Thyroid gland (tissue), 4 donors: ENCODE measurements around the gene CD22.

Experiments
- CTCF ChIP-seq, 6 experiments: fragments of 200-600 bp in 3 of 6; fragments of 450-650 bp in 3 of 6; sonication (generic) in 3 of 6; IDR thresholded peaks; one replicate each; pipeline ENCODE4 v1.5.1; 2016 to 2019; ENCODE audit warnings: antibody characterized with exemption in 6 of 6, mild to moderate bottlenecking in 2 of 6, inconsistent platforms in 1 of 6, moderate library complexity in 1 of 6
- POLR2A ChIP-seq, 2 donors: fragments of 450-650 bp; IDR thresholded peaks; one replicate each; pipeline ENCODE4 v1.6.1; 2017; ENCODE audit warnings: antibody characterized with exemption in 2 of 2, mild to moderate bottlenecking in 2 of 2, moderate library complexity in 1 of 2

GRCh38 chr19:35285095-35285449 lies 43.9 kb upstream of the CD22 start:
- TF ChIP-seq CTCF (IDR thresholded peaks at IDR 0.05) (no peak), POLR2A (IDR thresholded peaks at IDR 0.05) (no peak)
